Measurements from ENCODE around the gene KRT85. TPM values are rescaled to one million over a fixed set of nuclear protein-coding genes. Genes with fewer than 3 reads are reported as not detected.

The KRT85 gene
- total and polyA plus RNA-seq, 2 of the 4 experiments (the other 2 are of a cell fraction), result not detected

DNA sequence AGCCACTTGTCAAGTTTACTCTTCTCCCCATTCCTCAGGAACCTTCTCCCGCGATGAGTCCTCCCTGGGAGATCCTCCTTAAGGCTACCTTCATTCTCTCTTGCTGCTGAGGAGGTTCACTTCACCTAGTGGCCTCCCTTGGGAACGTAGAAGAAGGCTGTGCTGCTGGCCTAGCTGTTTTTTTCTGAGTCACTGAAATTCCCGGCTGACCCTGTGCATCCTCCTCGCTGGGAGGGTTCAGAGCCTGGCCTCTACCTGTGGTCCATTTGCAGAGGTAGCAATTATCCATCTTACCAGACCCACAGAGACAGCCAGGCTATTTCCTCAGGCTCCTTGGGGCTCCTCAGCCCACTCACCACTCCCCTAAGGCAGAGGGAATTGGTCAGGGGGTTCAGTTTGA lies 34.2 kb upstream of the KRT85 start:
- H2AFZ ChIP-seq (replicated peaks; ENCODE audit: low read length, poor library complexity), result no peak overlapping the region
- H3K14ac ChIP-seq (replicated peaks; ENCODE audit: low read depth, low read length), result no peak overlapping the region
- H3K27ac ChIP-seq (ENCODE audit: insufficient read depth, low read length), result no peak overlapping the region
- no peak for ATAC-seq (ENCODE audit: low read depth)
- no peaks in the 10 kb centered on the region for H3K9me3 ChIP-seq (ENCODE audit: control insufficient read depth, insufficient read depth, low read length)
- H3K23ac ChIP-seq (ENCODE audit: low read depth, low read length), result no peak overlapping the region
- H3K4me3 ChIP-seq (ENCODE audit: insufficient read depth, low read depth, low read length), result no peak overlapping the region
- H2BK120ac ChIP-seq (ENCODE audit: low read depth, low read length), result no peak overlapping the region
- H3K9me1 ChIP-seq (ENCODE audit: insufficient read depth, low read length), result no peaks in the 10 kb centered on the region
- H3K79me1 ChIP-seq (ENCODE audit: low read depth in 1 of 2, low read length in 2 of 2), result no peaks in the 10 kb centered on the region
- no peak overlapping the region for H3K4me2 ChIP-seq (ENCODE audit: low read depth, low read length)
- no peak overlapping the region for H2BK15ac ChIP-seq (ENCODE audit: low read depth, low read length)
- TF ChIP-seq BHLHE40 (IDR thresholded peaks at IDR 0.05; ENCODE audit: low read depth, low read length) (no peak), RAD21 (IDR thresholded peaks at IDR 0.05; ENCODE audit: low read length) (no peak), RCOR1 (IDR thresholded peaks at IDR 0.05; ENCODE audit: insufficient replicate concordance, low read length) (no peak), SMC3 (IDR thresholded peaks at IDR 0.05; ENCODE audit: low read depth, low read length) (no peak), NFE2L2 (IDR thresholded peaks at IDR 0.05; ENCODE audit: low read depth, low read length) (no peak), MAFK (IDR thresholded peaks at IDR 0.05; ENCODE audit: low read depth, low read length) (no peak), RFX5 (IDR thresholded peaks at IDR 0.05; ENCODE audit: low read depth, low read length) (no peak), MXI1 (IDR thresholded peaks at IDR 0.05; ENCODE audit: borderline replicate concordance, low read depth, low read length) (no peak), CEBPB (IDR thresholded peaks at IDR 0.05; ENCODE audit: low read depth, low read length) (no peak), POLR2A (IDR thresholded peaks at IDR 0.05; ENCODE audit: low read depth, low read length) (no peak), CHD1 (IDR thresholded peaks at IDR 0.05; ENCODE audit: low read depth, low read length) (no peak), FOS (IDR thresholded peaks at IDR 0.05; ENCODE audit: low read depth, low read length) (no peak), MAZ (IDR thresholded peaks at IDR 0.05; ENCODE audit: borderline replicate concordance, low read depth, low read length) (no peak)
- TF ChIP-seq, protein P1, sequence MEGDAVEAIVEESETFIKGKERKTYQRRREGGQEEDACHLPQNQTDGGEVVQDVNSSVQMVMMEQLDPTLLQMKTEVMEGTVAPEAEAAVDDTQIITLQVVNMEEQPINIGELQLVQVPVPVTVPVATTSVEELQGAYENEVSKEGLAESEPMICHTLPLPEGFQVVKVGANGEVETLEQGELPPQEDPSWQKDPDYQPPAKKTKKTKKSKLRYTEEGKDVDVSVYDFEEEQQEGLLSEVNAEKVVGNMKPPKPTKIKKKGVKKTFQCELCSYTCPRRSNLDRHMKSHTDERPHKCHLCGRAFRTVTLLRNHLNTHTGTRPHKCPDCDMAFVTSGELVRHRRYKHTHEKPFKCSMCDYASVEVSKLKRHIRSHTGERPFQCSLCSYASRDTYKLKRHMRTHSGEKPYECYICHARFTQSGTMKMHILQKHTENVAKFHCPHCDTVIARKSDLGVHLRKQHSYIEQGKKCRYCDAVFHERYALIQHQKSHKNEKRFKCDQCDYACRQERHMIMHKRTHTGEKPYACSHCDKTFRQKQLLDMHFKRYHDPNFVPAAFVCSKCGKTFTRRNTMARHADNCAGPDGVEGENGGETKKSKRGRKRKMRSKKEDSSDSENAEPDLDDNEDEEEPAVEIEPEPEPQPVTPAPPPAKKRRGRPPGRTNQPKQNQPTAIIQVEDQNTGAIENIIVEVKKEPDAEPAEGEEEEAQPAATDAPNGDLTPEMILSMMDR (conservative IDR thresholded peaks at IDR 0.05; ENCODE audit: low read depth, low read length), result no peak
- TF ChIP-seq, protein P2, sequence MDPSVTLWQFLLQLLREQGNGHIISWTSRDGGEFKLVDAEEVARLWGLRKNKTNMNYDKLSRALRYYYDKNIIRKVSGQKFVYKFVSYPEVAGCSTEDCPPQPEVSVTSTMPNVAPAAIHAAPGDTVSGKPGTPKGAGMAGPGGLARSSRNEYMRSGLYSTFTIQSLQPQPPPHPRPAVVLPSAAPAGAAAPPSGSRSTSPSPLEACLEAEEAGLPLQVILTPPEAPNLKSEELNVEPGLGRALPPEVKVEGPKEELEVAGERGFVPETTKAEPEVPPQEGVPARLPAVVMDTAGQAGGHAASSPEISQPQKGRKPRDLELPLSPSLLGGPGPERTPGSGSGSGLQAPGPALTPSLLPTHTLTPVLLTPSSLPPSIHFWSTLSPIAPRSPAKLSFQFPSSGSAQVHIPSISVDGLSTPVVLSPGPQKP (IDR thresholded peaks at IDR 0.05; ENCODE audit: borderline replicate concordance, low read depth, low read length), result no peak
- TF ChIP-seq, protein P3, sequence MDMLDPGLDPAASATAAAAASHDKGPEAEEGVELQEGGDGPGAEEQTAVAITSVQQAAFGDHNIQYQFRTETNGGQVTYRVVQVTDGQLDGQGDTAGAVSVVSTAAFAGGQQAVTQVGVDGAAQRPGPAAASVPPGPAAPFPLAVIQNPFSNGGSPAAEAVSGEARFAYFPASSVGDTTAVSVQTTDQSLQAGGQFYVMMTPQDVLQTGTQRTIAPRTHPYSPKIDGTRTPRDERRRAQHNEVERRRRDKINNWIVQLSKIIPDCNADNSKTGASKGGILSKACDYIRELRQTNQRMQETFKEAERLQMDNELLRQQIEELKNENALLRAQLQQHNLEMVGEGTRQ (IDR thresholded peaks at IDR 0.05; ENCODE audit: low read depth, low read length), result no peak
- BruUV-seq (replicated peaks), result no TSS peak
- no peak overlapping the region for H2AK9ac ChIP-seq (replicated peaks; ENCODE audit: low read depth, low read length, poor library complexity)
- H4K91ac ChIP-seq (ENCODE audit: insufficient read depth, low read depth, low read length), result no peak overlapping the region
- in situ Hi-C loops (cut with MboI; ENCODE audit: low sequenced_read_pairs), result no loop called here
- H4K8ac ChIP-seq (ENCODE audit: low read depth in 2 of 2, low read length in 2 of 2), result no peak overlapping the region
- H3K4ac ChIP-seq (ENCODE audit: low read depth, low read length), result no peak overlapping the region
- CTCF ChIA-PET, result no interaction called here
- H2AK5ac ChIP-seq (ENCODE audit: low read depth, low read length), result no peak overlapping the region
- H3K18ac ChIP-seq (ENCODE audit: low read depth, low read length), result no peak overlapping the region
- no peak overlapping the region for H2BK20ac ChIP-seq (ENCODE audit: low read depth, low read length)
- no peak overlapping the region for H3K56ac ChIP-seq (ENCODE audit: extremely low read depth, insufficient read depth, low read length)
- no peak overlapping the region for H3K9ac ChIP-seq (ENCODE audit: low read depth, low read length)
- H3K27me3 ChIP-seq (ENCODE audit: control insufficient read depth, insufficient read depth, low read length), result peaks cover 54% of the 10 kb centered on the region
- WGBS, 2 experiments (ENCODE audit: extremely low coverage in 2 of 2, insufficient read length in 1 of 2), result no CpG with 5 or more reads among the region's 5 CpGs
- intact Hi-C loops (cut with micrococcal nuclease), result no loop called here
- H4K5ac ChIP-seq (ENCODE audit: low read depth, low read length), result no peak overlapping the region
- H4K20me1 ChIP-seq (ENCODE audit: insufficient read depth, low read length), result no peaks in the 10 kb centered on the region
- DNase-seq, result no peak
- POLR2A ChIA-PET (ENCODE audit: unreplicated experiment), result no interaction called here
- no peak overlapping the region for H2BK5ac ChIP-seq (ENCODE audit: low read depth, low read length, poor library complexity, severe bottlenecking)
- no peaks in the 10 kb centered on the region for H3K4me1 ChIP-seq (ENCODE audit: control insufficient read depth, insufficient read depth, low read length)
- H3K36me3 ChIP-seq (ENCODE audit: control insufficient read depth, insufficient read depth, low read length), result no peaks in the 10 kb centered on the region
- dilution Hi-C loops (cut with HindIII; ENCODE audit: low sequenced_read_pairs, unreplicated experiment), result no loop called here
